IMR-90 (cell line): ENCODE results near the gene KMT2B. TPM values are rescaled to one million over a fixed set of nuclear protein-coding genes. Genes with fewer than 3 reads are reported as not detected.
"Not testable (repeated sequence)": the region's sequence is repeated elsewhere in the genome, so short reads cannot be mapped to it uniquely, and the experiment has no call there.

Experiments used
- ATAC-seq: fragments of 200-7000 bp; cut with Tn5 transposase; 2 replicates; pipeline ENCODE4 v1.9.1; 2020; ENCODE audit warnings: low read depth, mild to moderate bottlenecking, moderate library complexity
- BruUV-seq: library from RNA; stranded (reverse); fragments of 400-500 nt; replicated peaks from 2 replicates; lab custom pipeline; 2021; lab: Mats Ljungman, UMichigan
- CTCF ChIA-PET: fragments of 300-600 bp; formaldehyde crosslinking; extraction: SDS; loops from one replicate; lab custom pipeline; 2021; ENCODE audit warnings: antibody characterized with exemption; lab: Yijun Ruan, JAX
- POLR2A ChIA-PET: fragments of 300-600 bp; sonication (Branson Sonifier 250); formaldehyde crosslinking; loops from one replicate; lab custom pipeline; 2022; ENCODE audit warnings: antibody characterized with exemption; ENCODE audit not compliant: unreplicated experiment; lab: Charles Lee
- DNase-seq: peaks from one replicate; pipeline ENCODE4 v3.0.0; 2013
- H2AFZ ChIP-seq: replicated peaks from 2 replicates; pipeline ENCODE3; 2013; ENCODE audit warnings: low read length, mild to moderate bottlenecking; ENCODE audit not compliant: poor library complexity
- H2AK5ac ChIP-seq: 2 replicates; pipeline ENCODE4 v1.6.1; 2013; ENCODE audit warnings: low read depth, low read length, inconsistent platforms
- H2AK9ac ChIP-seq: replicated peaks from 2 replicates; pipeline ENCODE3; 2013; ENCODE audit warnings: mild to moderate bottlenecking, low read depth, low read length, moderate library complexity; ENCODE audit not compliant: poor library complexity
- H2BK120ac ChIP-seq: 2 replicates; pipeline ENCODE4 v1.6.1; 2013; ENCODE audit warnings: low read depth, low read length, inconsistent platforms
- H2BK15ac ChIP-seq: 3 replicates; pipeline ENCODE4 v1.6.1; 2013; ENCODE audit warnings: low read depth, low read length, inconsistent platforms
- H2BK20ac ChIP-seq: 2 replicates; pipeline ENCODE4 v1.6.1; 2013; ENCODE audit warnings: low read depth, mild to moderate bottlenecking, inconsistent platforms, low read length, moderate library complexity
- H2BK5ac ChIP-seq: 2 replicates; pipeline ENCODE4 v1.6.1; 2013; ENCODE audit warnings: mild to moderate bottlenecking, low read depth, low read length, inconsistent platforms; ENCODE audit not compliant: poor library complexity, severe bottlenecking
- H3K14ac ChIP-seq: replicated peaks from 2 replicates; pipeline ENCODE4 v1.6.1; 2013; ENCODE audit warnings: low read depth, low read length, inconsistent platforms
- H3K18ac ChIP-seq: 2 replicates; pipeline ENCODE4 v1.6.1; 2013; ENCODE audit warnings: low read depth, low read length, control low read depth
- H3K23ac ChIP-seq: 2 replicates; pipeline ENCODE4 v1.6.1; 2013; ENCODE audit warnings: low read depth, low read length, inconsistent platforms
- H3K27ac ChIP-seq: 2 replicates; pipeline ENCODE4 v1.5.1; 2013; ENCODE audit warnings: mild to moderate bottlenecking, control low read depth, low read length; ENCODE audit not compliant: insufficient read depth
- H3K27me3 ChIP-seq: 2 replicates; pipeline ENCODE4 v1.6.1; 2013; ENCODE audit warnings: low read length; ENCODE audit not compliant: control insufficient read depth, insufficient read depth
- H3K36me3 ChIP-seq: 2 replicates; pipeline ENCODE4 v1.6.1; 2013; ENCODE audit warnings: low read length, mixed read lengths; ENCODE audit not compliant: control insufficient read depth, insufficient read depth
- H3K4ac ChIP-seq: 2 replicates; pipeline ENCODE4 v1.6.1; 2013; ENCODE audit warnings: low read depth, low read length, inconsistent platforms
- H3K4me1 ChIP-seq: 2 replicates; pipeline ENCODE4 v1.6.1; 2013; ENCODE audit warnings: low read length, mixed read lengths; ENCODE audit not compliant: control insufficient read depth, insufficient read depth
- H3K4me2 ChIP-seq: 2 replicates; pipeline ENCODE4 v1.6.1; 2013; ENCODE audit warnings: low read depth, mild to moderate bottlenecking, control low read depth, low read length, moderate library complexity
- H3K4me3 ChIP-seq: 2 replicates; pipeline ENCODE4 v1.5.1; 2013; ENCODE audit warnings: low read depth, mild to moderate bottlenecking, control low read depth, low read length, moderate library complexity; ENCODE audit not compliant: insufficient read depth
- H3K56ac ChIP-seq: 2 replicates; pipeline ENCODE4 v1.6.1; 2013; ENCODE audit warnings: low read length, inconsistent platforms; ENCODE audit not compliant: insufficient read depth; ENCODE audit errors: extremely low read depth
- H3K79me1 ChIP-seq, 2 experiments: 2 replicates each; pipeline ENCODE4 v1.6.1; 2013; ENCODE audit warnings: low read length in 2 of 2, inconsistent platforms in 1 of 2, low read depth in 1 of 2
- H3K9ac ChIP-seq: 2 replicates; pipeline ENCODE4 v1.6.1; 2013; ENCODE audit warnings: low read depth, low read length, control low read depth
- H3K9me1 ChIP-seq: 2 replicates; pipeline ENCODE4 v1.6.1; 2013; ENCODE audit warnings: low read length, inconsistent platforms; ENCODE audit not compliant: insufficient read depth
- H3K9me3 ChIP-seq: 2 replicates; pipeline ENCODE4 v1.6.1; 2013; ENCODE audit warnings: low read length; ENCODE audit not compliant: control insufficient read depth, insufficient read depth
- H4K20me1 ChIP-seq: 2 replicates; pipeline ENCODE4 v1.6.1; 2013; ENCODE audit warnings: low read length, inconsistent platforms; ENCODE audit not compliant: insufficient read depth
- H4K5ac ChIP-seq: 2 replicates; pipeline ENCODE4 v1.6.1; 2013; ENCODE audit warnings: mild to moderate bottlenecking, low read depth, low read length, control low read depth
- H4K8ac ChIP-seq, 2 experiments: 2 replicates each; pipeline ENCODE4 v1.6.1; 2013; ENCODE audit warnings: low read depth in 2 of 2, low read length in 2 of 2, control low read depth in 1 of 2, inconsistent platforms in 1 of 2
- H4K91ac ChIP-seq: 2 replicates; pipeline ENCODE4 v1.6.1; 2013; ENCODE audit warnings: low read depth, low read length, inconsistent platforms; ENCODE audit not compliant: insufficient read depth
- WGBS, 2 experiments: methylation state at CpG; one replicate each; pipeline versions ENCODE4 v1.1.5 to v1.1.7; 2013; ENCODE audit warnings: missing lambda C conversion rate in 2 of 2; ENCODE audit not compliant: insufficient read length in 1 of 2; ENCODE audit errors: extremely low coverage in 2 of 2; 5-methylcytosine and 5-hydroxymethylcytosine counted together
- dilution Hi-C: fragments of 300-500 bp; cut with HindIII; formaldehyde crosslinking; loops from one replicate; pipeline ENCODE4 v1.14.3; 2018; ENCODE audit warnings: low sequenced_read_pairs; ENCODE audit not compliant: unreplicated experiment
- in situ Hi-C: fragments of 300-500 bp; cut with MboI; formaldehyde crosslinking; loops from 3 replicates; pipeline ENCODE4 v1.14.3; 2019; ENCODE audit warnings: low sequenced_read_pairs, inconsistent platforms, mixed read lengths
- intact Hi-C: fragments of 100-400 bp; cut with micrococcal nuclease; formaldehyde crosslinking; loops from 2 replicates; pipeline ENCODE4 v1.10.0; 2022
- polyA plus RNA-seq, 3 experiments: library from polyadenylated mRNA; depleted of rRNA; stranded (reverse); fragments of >200 nt; gene quantifications; 2 replicates each; pipeline ENCODE4 v1.2.3, GENCODE V29; 2012; ENCODE audit warnings: low replicate concordance in 1 of 3
- total RNA-seq: library from RNA; depleted of rRNA; stranded (reverse); fragments of >200 nt; gene quantifications from 2 replicates; pipeline ENCODE4 v1.2.3, GENCODE V29; 2012

KMT2B gene
- total and polyA plus RNA-seq, 2 of the 4 experiments (the other 2 are of a cell fraction), result 3.0 to 30.7 TPM

DNA sequence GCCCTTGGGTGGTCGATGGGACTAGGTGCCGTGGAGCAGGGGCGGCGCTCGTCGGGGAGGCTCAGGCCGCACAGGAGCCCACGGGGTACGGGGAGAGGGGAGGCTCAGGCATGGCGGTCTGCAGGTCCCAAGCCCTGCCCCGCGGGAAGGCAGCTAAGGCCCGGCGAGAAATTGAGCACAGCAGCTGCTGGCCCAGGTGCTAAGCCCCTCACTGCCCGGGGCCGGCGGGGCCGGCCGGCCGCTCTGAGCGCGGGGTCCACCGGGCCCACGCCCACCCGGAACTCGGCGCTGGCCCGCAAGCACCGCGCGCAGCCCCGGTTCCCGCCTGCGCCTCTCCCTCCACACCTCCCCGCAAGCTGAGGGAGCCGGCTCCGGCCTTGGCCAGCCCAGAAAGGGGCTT is 26.7 kb upstream of the KMT2B start:
- H3K4ac ChIP-seq, intact Hi-C loops, DNase-seq, CTCF ChIA-PET, H2BK120ac ChIP-seq, H4K5ac ChIP-seq, H3K79me1 ChIP-seq, BruUV-seq, H3K4me3 ChIP-seq, H2BK15ac ChIP-seq, H2AK5ac ChIP-seq, H3K4me2 ChIP-seq, H3K9me3 ChIP-seq, H4K8ac ChIP-seq, H3K27ac ChIP-seq, H3K9ac ChIP-seq, H3K56ac ChIP-seq, H4K20me1 ChIP-seq, in situ Hi-C loops, H3K4me1 ChIP-seq, H2AFZ ChIP-seq, H3K18ac ChIP-seq, ATAC-seq, H3K9me1 ChIP-seq, H3K36me3 ChIP-seq, H2BK20ac ChIP-seq, H3K27me3 ChIP-seq, H2BK5ac ChIP-seq, H2AK9ac ChIP-seq, H4K91ac ChIP-seq, H3K23ac ChIP-seq, dilution Hi-C loops, H3K14ac ChIP-seq, POLR2A ChIA-PET: not testable (repeated sequence)
- whole genome bisulfite sequencing, 2 experiments, result 94% methylated on average over 13 of the region's 37 CpGs; no CpG with 5 or more reads in 1 of the 2 experiments
